Endometrial microvascular endothelial cells (primary cell): ENCODE measurements around the gene NUP62. TPM values are rescaled to one million over a fixed set of nuclear protein-coding genes. Genes with fewer than 3 reads are reported as not detected.

Source experiments
- in situ Hi-C: cut with HindIII; loops from 2 replicates; pipeline ENCODE4 v1.10.0; 2017; ENCODE audit warnings: low sequenced_read_pairs, low pct_unique_long_range_greater_than_20kb; ENCODE audit errors: inconsistent ontology term
- total RNA-seq: library from RNA; depleted of rRNA; stranded (reverse); fragments of >200 nt; gene quantifications from one replicate; pipeline ENCODE4 v1.2.3, GENCODE V29; 2015; ENCODE audit errors: inconsistent ontology term

NUP62 gene
- total RNA-seq, 1 donor from 2014 or later, result 87.8 TPM

GRCh38 chr19:49875857-49876421 is 53.4 kb downstream of the NUP62 start:
- in situ Hi-C loops, result no loop called here

GRCh38 chr19:49875177-49875576 is 54.1 kb downstream of the NUP62 start:
- in situ Hi-C loops, result no loop called here

- in situ Hi-C loops, result no loop called here
These were observed 54.7 kb downstream of the NUP62 start for GRCh38 chr19:49874503-49875157.

GRCh38 chr19:49873834-49874233 is 55.5 kb downstream of the NUP62 start:
- in situ Hi-C loops, result no loop called here

GRCh38 chr19:49873129-49873521 is 56.2 kb downstream of the NUP62 start:
- in situ Hi-C loops, result no loop called here

GRCh38 chr19:49872245-49873128 is 56.8 kb downstream of the NUP62 start:
- in situ Hi-C loops, result no loop called here

GRCh38 chr19:49871349-49871985 is 57.8 kb downstream of the NUP62 start:
- in situ Hi-C loops, result no loop called here

- in situ Hi-C loops, result no loop called here
These were observed 58.9 kb downstream of the NUP62 start for GRCh38 chr19:49870309-49870901.

- in situ Hi-C loops, result no loop called here
These were observed 59.6 kb downstream of the NUP62 start for GRCh38 chr19:49869484-49870308.

GRCh38 chr19:49869009-49869483 is 60.3 kb downstream of the NUP62 start:
- in situ Hi-C loops, result no loop called here

- in situ Hi-C loops, result no loop called here
These were observed 62.1 kb downstream of the NUP62 start, which contains the start of gene PNKP for GRCh38 chr19:49866933-49867782. TSS of gene PNKP (minus strand) at chr19:49867576. CDS start at chr19:49867204, 372 bp downstream.

GRCh38 chr19:49864890-49865289 is 64.4 kb downstream of the NUP62 start:
- in situ Hi-C loops, result no loop called here

- in situ Hi-C loops, result no loop called here
These were observed 65.4 kb downstream of the NUP62 start for GRCh38 chr19:49863935-49864320.

GRCh38 chr19:49863254-49863934 is 65.9 kb downstream of the NUP62 start:
- in situ Hi-C loops, result no loop called here

- in situ Hi-C loops, result no loop called here
These were observed 66.7 kb downstream of the NUP62 start for GRCh38 chr19:49862391-49863253.
